NCI-H2227 (cell line): ENCODE results near the gene GAD2.

Experiments used
- DNase-seq: peaks from one replicate; lab custom pipeline; 2025; ENCODE audit not compliant: unreplicated experiment; lab: John Stamatoyannopoulos, UW

Gene GAD2

GRCh38 chr10:26216585-26217395, at the start of gene GAD2:
Gene GAD2 (plus strand): TSS chr10:26216774. CDS start chr10:26216810, 36 bp downstream.
- peak; percentile 56 for DNase-seq

GRCh38 chr10:26169466-26169865, 47.1 kb upstream of the GAD2 start:
- DNase-seq: no peak

- no peak for DNase-seq
These were observed 44.4 kb upstream of the GAD2 start for GRCh38 chr10:26172131-26172530.

- no peak for DNase-seq
These were observed 42.7 kb upstream of the GAD2 start for GRCh38 chr10:26173837-26174236.

- no peak for DNase-seq
These were observed 39.2 kb upstream of the GAD2 start for GRCh38 chr10:26177341-26177740.

- DNase-seq: no peak
These were observed 22.3 kb upstream of the GAD2 start for GRCh38 chr10:26194275-26194674.

- DNase-seq: no peak
These were observed 19.3 kb upstream of the GAD2 start for GRCh38 chr10:26197248-26197647.

- no peak for DNase-seq
These were observed 18.5 kb upstream of the GAD2 start for GRCh38 chr10:26198119-26198518.

GRCh38 chr10:26199841-26200240, 16.7 kb upstream of the GAD2 start:
- no peak for DNase-seq

- DNase-seq: no peak
These were observed 11.4 kb upstream of the GAD2 start for GRCh38 chr10:26205223-26205622.

GRCh38 chr10:26211781-26212444, 4.7 kb upstream of the GAD2 start:
- DNase-seq: peak; percentile 31

GRCh38 chr10:26212511-26212910, 4.1 kb upstream of the GAD2 start:
- no peak for DNase-seq

- no peak for DNase-seq
These were observed 3.3 kb upstream of the GAD2 start for GRCh38 chr10:26213157-26213800.

GRCh38 chr10:26214004-26214403, 2.6 kb upstream of the GAD2 start:
- DNase-seq: peak; percentile 92

- peak; percentile 61 for DNase-seq
These were observed 1.8 kb upstream of the GAD2 start for GRCh38 chr10:26214551-26215395.

GRCh38 chr10:26215396-26215934, 1.1 kb upstream of the GAD2 start:
- peak; percentile 74 for DNase-seq

GRCh38 chr10:26215935-26216584, 514 bp upstream of the GAD2 start:
- DNase-seq: peak; percentile 81

- DNase-seq: peak; percentile 92
These were observed 967 bp downstream of the GAD2 start for GRCh38 chr10:26217396-26218086.

GRCh38 chr10:26219676-26220075, 3.1 kb downstream of the GAD2 start:
- peak; percentile 22 for DNase-seq

- DNase-seq: no peak
These were observed 4.3 kb downstream of the GAD2 start for GRCh38 chr10:26220901-26221300.
